ENCODE results near the gene NOL3. TPM values are rescaled to one million over a fixed set of nuclear protein-coding genes. Genes with fewer than 3 reads are reported as not detected.

The NOL3 gene
- polyA plus RNA-seq, 1 of the 3 experiments (the other 2 are of a cell fraction), result 34.1 TPM

DNA sequence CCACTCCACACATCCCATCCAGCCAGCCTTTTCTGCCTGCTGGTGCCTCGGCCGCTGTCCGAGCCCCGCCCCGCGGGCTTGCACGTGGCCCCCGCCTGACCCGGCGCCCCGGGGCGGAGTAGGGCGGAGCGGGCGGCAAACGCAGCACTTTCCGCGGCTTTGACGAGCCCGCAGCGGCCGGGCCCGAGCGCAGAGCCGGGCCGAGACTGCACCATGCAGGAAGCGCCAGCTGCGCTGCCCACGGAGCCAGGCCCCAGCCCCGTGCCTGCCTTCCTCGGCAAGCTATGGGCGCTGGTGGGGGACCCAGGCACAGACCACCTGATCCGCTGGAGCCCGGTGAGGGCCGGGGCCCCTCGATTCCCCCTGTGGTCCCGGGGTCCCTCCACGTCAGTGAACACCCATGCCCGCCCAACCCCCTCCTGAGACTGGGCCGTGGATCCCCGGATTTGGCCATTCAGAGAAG lies 5.7 kb upstream of the NOL3 start, which contains the start of gene HSF4:
TSS of gene HSF4 (plus strand) at position 147 of the 463 bp plus-strand sequence. CDS start at position 214, 67 bp downstream.
- CTCF ChIA-PET, result interaction anchor here (0.8 to 2.6 kb wide), 2 partner anchors 9 to 12 kb away, joined by 3 to 11 read pairs; no protein-coding TSS in a partner anchor
- Histone ChIP-seq H3K9me2 (no peaks in the 10 kb centered on the region), H4K20me1 (ENCODE audit: insufficient read depth) (no peaks in the 10 kb centered on the region), H3K4me3 (ENCODE audit: low read depth in 2 of 2, low read length in 1 of 2) (peak within 1 kb of the TSS in 1 of 2 experiments; percentile 49; a peak in 2 of 4 replicates), H3K4me1 (ENCODE audit: control insufficient read depth in 1 of 2, insufficient read depth in 2 of 2, low read depth in 1 of 2, low read length in 1 of 2) (peaks cover 5 to 31% of the 10 kb centered on the region in 2 experiments; a peak in 2 of 4 replicates), H2AFZ (ENCODE audit: low read depth) (no peak within 1 kb of the TSS), H3F3A (replicated peaks; ENCODE audit: insufficient read depth) (peaks cover 14% of the 10 kb centered on the region), H3K27ac (ENCODE audit: low read depth in 2 of 2, low read length in 1 of 2) (peak within 1 kb of the TSS in 1 of 2 experiments; percentile 90; a peak in 2 of 4 replicates), H3K9ac (no peak within 1 kb of the TSS), H3K27me3 (ENCODE audit: insufficient read depth) (no peaks in the 10 kb centered on the region), H3K4me2 (peak within 1 kb of the TSS; percentile 15; the same call in 1 of the 2 replicates), H3K9me3 (no peaks in the 10 kb centered on the region), H3K79me2 (ENCODE audit: insufficient read depth) (no peaks in the 10 kb centered on the region), H3K36me3 (replicated peaks in 1 of 2; ENCODE audit: control insufficient read depth in 1 of 2, insufficient read depth in 2 of 2, low read length in 1 of 2) (no peaks in the 10 kb centered on the region)
- POLR2A ChIA-PET, result interaction anchor here (1.3 to 3.9 kb wide), 2 partner anchors 10 to 20 kb away, joined by 3 to 37 read pairs; no protein-coding TSS in a partner anchor
- 23% methylated on average over 5 of the region's 41 CpGs for WGBS (ENCODE audit: low lambda C conversion rate)
- peak; percentile 51; the same call in 1 of the 2 replicates for TF ChIP-seq MXI1 (IDR thresholded peaks at IDR 0.05; ENCODE audit: low read depth, low read length)
- no peak for TF ChIP-seq ELF1 (IDR thresholded peaks at IDR 0.05)
- DNase-seq, result peak; percentile 81

DNA sequence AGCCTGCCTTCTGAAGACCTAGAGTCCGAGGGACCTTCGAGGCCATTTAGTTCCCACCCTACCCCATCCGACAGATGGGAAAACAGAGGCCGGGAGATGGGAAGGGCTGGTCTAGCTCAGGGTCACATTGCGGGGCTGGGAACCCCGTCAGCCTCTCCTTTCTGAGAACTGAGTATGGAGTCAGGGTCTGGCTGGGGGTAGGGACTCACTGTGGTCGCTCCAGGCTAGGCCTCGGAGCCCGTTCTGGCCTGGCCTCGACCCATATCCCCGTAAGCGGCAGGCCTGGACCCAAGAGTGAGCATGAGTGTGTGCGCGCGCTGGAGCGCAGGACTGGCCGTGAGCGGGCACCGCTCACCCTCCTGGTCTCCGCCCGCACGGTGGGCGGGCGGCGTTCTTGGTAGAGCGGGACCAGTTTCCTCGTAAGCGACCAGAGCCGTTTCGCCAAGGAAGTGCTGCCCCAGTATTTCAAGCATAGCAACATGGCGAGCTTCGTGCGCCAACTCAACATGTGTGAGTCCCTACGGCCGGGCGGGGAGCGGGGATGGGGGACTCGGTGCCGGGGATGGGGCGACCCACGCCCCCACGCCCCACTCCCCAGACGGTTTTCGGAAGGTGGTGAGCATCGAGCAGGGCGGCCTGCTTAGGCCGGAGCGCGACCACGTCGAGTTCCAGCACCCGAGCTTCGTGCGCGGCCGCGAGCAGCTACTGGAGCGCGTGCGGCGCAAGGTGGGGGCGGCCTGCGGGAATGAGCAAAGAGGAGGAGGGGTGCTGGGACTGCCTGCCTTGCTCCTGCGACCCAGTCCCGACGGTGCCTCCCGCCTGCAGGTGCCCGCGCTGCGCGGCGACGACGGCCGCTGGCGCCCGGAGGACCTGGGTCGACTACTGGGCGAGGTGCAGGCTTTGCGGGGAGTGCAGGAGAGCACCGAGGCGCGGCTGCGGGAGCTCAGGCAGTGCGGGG lies 4.9 kb upstream of the NOL3 start:
- no peaks in the 10 kb centered on the region for H3K79me2 ChIP-seq (ENCODE audit: insufficient read depth)
- no peaks in the 10 kb centered on the region for H3K27me3 ChIP-seq (ENCODE audit: insufficient read depth)
- H3K9me2 ChIP-seq, result no peaks in the 10 kb centered on the region
- H3K36me3 ChIP-seq (replicated peaks in 1 of 2; ENCODE audit: control insufficient read depth in 1 of 2, insufficient read depth in 2 of 2, low read length in 1 of 2), result no peaks in the 10 kb centered on the region
- no peak overlapping the region for H3K27ac ChIP-seq (ENCODE audit: low read depth in 2 of 2, low read length in 1 of 2)
- TF ChIP-seq FOSL2 (IDR thresholded peaks at IDR 0.05; ENCODE audit: borderline replicate concordance, low read depth) (no peak), RFX5 (IDR thresholded peaks at IDR 0.05; ENCODE audit: low read length) (no peak), TEAD4 (IDR thresholded peaks at IDR 0.05; ENCODE audit: borderline replicate concordance, insufficient read depth) (no peak), TAF1 (IDR thresholded peaks at IDR 0.05; ENCODE audit: borderline replicate concordance, low read depth, low read length) (no peak), USF2 (IDR thresholded peaks at IDR 0.05; ENCODE audit: borderline replicate concordance, low read depth, low read length) (no peak), CHD2 (IDR thresholded peaks at IDR 0.05; ENCODE audit: low read length, partially characterized antibody) (no peak), RAD21 (IDR thresholded peaks at IDR 0.05; ENCODE audit: low read length) (no peak), SMC3 (IDR thresholded peaks at IDR 0.05; ENCODE audit: low read depth, low read length) (no peak), GABPA (IDR thresholded peaks at IDR 0.05; ENCODE audit: low read depth) (no peak), NFIC (IDR thresholded peaks at IDR 0.05; ENCODE audit: borderline replicate concordance) (no peak), CTCF (IDR thresholded peaks at IDR 0.05) (no peak), ELF1 (IDR thresholded peaks at IDR 0.05) (no peak), GATA2 (CRISPR knock-in tag; IDR thresholded peaks at IDR 0.05) (no peak), FOXJ3 (CRISPR knock-in tag; IDR thresholded peaks at IDR 0.05) (no peak), NRF1 (IDR thresholded peaks at IDR 0.05; ENCODE audit: low read depth, low read length) (no peak), EP300 (IDR thresholded peaks at IDR 0.05; ENCODE audit: borderline replicate concordance in 1 of 2, low read depth in 1 of 2, low read length in 1 of 2) (no peak)
- TF ChIP-seq, protein P1, sequence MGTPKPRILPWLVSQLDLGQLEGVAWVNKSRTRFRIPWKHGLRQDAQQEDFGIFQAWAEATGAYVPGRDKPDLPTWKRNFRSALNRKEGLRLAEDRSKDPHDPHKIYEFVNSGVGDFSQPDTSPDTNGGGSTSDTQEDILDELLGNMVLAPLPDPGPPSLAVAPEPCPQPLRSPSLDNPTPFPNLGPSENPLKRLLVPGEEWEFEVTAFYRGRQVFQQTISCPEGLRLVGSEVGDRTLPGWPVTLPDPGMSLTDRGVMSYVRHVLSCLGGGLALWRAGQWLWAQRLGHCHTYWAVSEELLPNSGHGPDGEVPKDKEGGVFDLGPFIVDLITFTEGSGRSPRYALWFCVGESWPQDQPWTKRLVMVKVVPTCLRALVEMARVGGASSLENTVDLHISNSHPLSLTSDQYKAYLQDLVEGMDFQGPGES (IDR thresholded peaks at IDR 0.05; ENCODE audit: low read depth, low read length), result no peak
- H3K9me3 ChIP-seq, result no peaks in the 10 kb centered on the region
- peaks cover 10 to 36% of the 10 kb centered on the region in 2 experiments; a peak in 2 of 4 replicates for H3K4me1 ChIP-seq (ENCODE audit: control insufficient read depth in 1 of 2, insufficient read depth in 2 of 2, low read depth in 1 of 2, low read length in 1 of 2)
- peaks cover 17% of the 10 kb centered on the region for H3F3A ChIP-seq (replicated peaks; ENCODE audit: insufficient read depth)
- no peak overlapping the region; a peak in 1 of 4 replicates for H3K4me3 ChIP-seq (ENCODE audit: low read depth in 2 of 2, low read length in 1 of 2)
- ChIA-PET CTCF (interaction anchor here (0.8 to 2.6 kb wide), 3 partner anchors 10 to 14 kb away, joined by 3 to 11 read pairs (median 3); no protein-coding TSS in a partner anchor), POLR2A (interaction anchor here (3.9 kb wide), 1 partner anchor 9 kb away, joined by 37 read pairs; no protein-coding TSS in a partner anchor)
- no peak overlapping the region for H3K9ac ChIP-seq
- no peak overlapping the region for H3K4me2 ChIP-seq
- no peaks in the 10 kb centered on the region for H4K20me1 ChIP-seq (ENCODE audit: insufficient read depth)
- no peak overlapping the region for H2AFZ ChIP-seq (ENCODE audit: low read depth)
- no peak for DNase-seq
- whole genome bisulfite sequencing (ENCODE audit: low lambda C conversion rate), result 96% methylated on average over 63 of the region's 85 CpGs
